HepG2 (cell line): Measurements from ENCODE around the gene SH3TC2. TPM values are rescaled to one million over a fixed set of nuclear protein-coding genes. Genes with fewer than 3 reads are reported as not detected.

Source experiments
- ATAC-seq: fragments of 200-7000 bp; cut with Tn5 transposase; 3 replicates; pipeline ENCODE4 v1.9.1; 2020; ENCODE audit warnings: mild to moderate bottlenecking, moderate library complexity
- BruUV-seq: library from RNA; stranded (reverse); fragments of 400-500 nt; replicated peaks from 2 replicates; lab custom pipeline; 2021; lab: Mats Ljungman, UMichigan
- CTCF ChIA-PET: fragments of 300-600 bp; formaldehyde crosslinking; extraction: SDS; loops from one replicate; lab custom pipeline; 2021; ENCODE audit warnings: low total read pairs, inconsistent platforms, low intra/inter-chr PET ratio; lab: Yijun Ruan, JAX
- POLR2A ChIA-PET: fragments of 350-600 bp; sonication (Branson Sonifier 250); formaldehyde crosslinking; loops from one replicate; lab custom pipeline; 2020; ENCODE audit warnings: antibody characterized with exemption, inconsistent platforms; lab: Yijun Ruan, JAX
- DNase-seq: peaks from one replicate; pipeline ENCODE4 v3.0.0-alpha.2; 2015; ENCODE audit warnings: low spot score
- FAIRE-seq: peaks from 3 replicates; lab custom pipeline; 2011; peaks lifted over from hg19 to GRCh38; lab: Jason Lieb, UNC
- H2AFZ ChIP-seq: one replicate; pipeline ENCODE4 v1.6.1; 2011; ENCODE audit warnings: low read length, inconsistent platforms
- H3K27ac ChIP-seq: fragments of 300-600 bp; 3 replicates; pipeline ENCODE4 v1.8.0; 2011; ENCODE audit warnings: mixed run types, mild to moderate bottlenecking, mixed read lengths, low read length, inconsistent platforms; ENCODE audit not compliant: insufficient read depth; ENCODE audit errors: extremely low read length
- H3K27me3 ChIP-seq, 2 experiments: fragments of 200-600 bp in 1 of 2; 2 replicates in 1 of 2; 3 replicates in 1 of 2; pipeline versions ENCODE4 v1.6.0 to v1.8.0; 2011; ENCODE audit warnings: low read length in 2 of 2, mild to moderate bottlenecking in 2 of 2, moderate library complexity in 2 of 2, inconsistent platforms in 1 of 2; ENCODE audit not compliant: insufficient read depth in 2 of 2, control insufficient read depth in 1 of 2
- H3K36me3 ChIP-seq, 2 experiments: fragments of 200-600 bp in 1 of 2; replicated peaks in 1 of 2; 2 replicates in 1 of 2; 3 replicates in 1 of 2; pipeline versions ENCODE4 v1.5.1 to v1.8.0; 2011; ENCODE audit warnings: low read length in 2 of 2, inconsistent platforms in 1 of 2; ENCODE audit not compliant: insufficient read depth in 2 of 2, control insufficient read depth in 1 of 2
- H3K4me1 ChIP-seq: 2 replicates; pipeline ENCODE4 v1.5.1; 2012; ENCODE audit warnings: low read length, inconsistent platforms; ENCODE audit not compliant: insufficient read depth
- H3K4me2 ChIP-seq: 2 replicates; pipeline ENCODE4 v1.6.0; 2011; ENCODE audit warnings: low read depth, low read length, inconsistent platforms
- H3K4me3 ChIP-seq, 3 experiments: fragments of 200-600 bp in 1 of 3; sonication (generic), shearing (Covaris generic) in 1 of 3; replicated peaks in 1 of 3; 2 replicates each; pipeline ENCODE4 v1.5.1; 2011 to 2016; ENCODE audit warnings: low read length in 3 of 3, inconsistent platforms in 2 of 3, low read depth in 2 of 3, mild to moderate bottlenecking in 2 of 3, control low read depth in 1 of 3, mixed read lengths in 1 of 3; ENCODE audit not compliant: insufficient read depth in 1 of 3
- H3K79me2 ChIP-seq: one replicate; pipeline ENCODE4 v1.6.1; 2011; ENCODE audit warnings: low read length, inconsistent platforms; ENCODE audit not compliant: insufficient read depth
- H3K9ac ChIP-seq: 2 replicates; pipeline ENCODE4 v1.6.0; 2011; ENCODE audit warnings: mild to moderate bottlenecking, low read depth, low read length, inconsistent platforms; ENCODE audit not compliant: insufficient read depth
- H3K9me3 ChIP-seq: 2 replicates; pipeline ENCODE4 v1.5.1; 2012; ENCODE audit warnings: mild to moderate bottlenecking, low read length
- H4K20me1 ChIP-seq: 2 replicates; pipeline ENCODE4 v1.6.0; 2011; ENCODE audit warnings: inconsistent platforms, mild to moderate bottlenecking, low read length, moderate library complexity; ENCODE audit not compliant: insufficient read depth
- DNMT1 ChIP-seq: sonication (generic); formaldehyde crosslinking; IDR thresholded peaks from 2 replicates; pipeline ENCODE4 v1.5.1; 2020; ENCODE audit warnings: mild to moderate bottlenecking, missing genetic modification reagents
- ELK4 ChIP-seq: sonication (generic); formaldehyde crosslinking; IDR thresholded peaks from 2 replicates; pipeline ENCODE4 v1.9.0; 2021; ENCODE audit warnings: missing genetic modification reagents, borderline replicate concordance
- FOXO4 ChIP-seq: sonication (generic); formaldehyde crosslinking; conservative IDR thresholded peaks from 2 replicates; pipeline ENCODE4 v1.8.1; 2023; ENCODE audit warnings: missing genetic modification reagents
- HHEX ChIP-seq: IDR thresholded peaks from 2 replicates; pipeline ENCODE4 v1.6.1; 2016; ENCODE audit warnings: control low read depth
- JUN ChIP-seq: sonication (generic); formaldehyde crosslinking; IDR thresholded peaks from 2 replicates; pipeline ENCODE4 v1.4.0; 2020; ENCODE audit warnings: mild to moderate bottlenecking, missing genetic modification reagents
- PPARG ChIP-seq: conservative IDR thresholded peaks from 2 replicates; pipeline ENCODE4 v1.6.1; 2016; ENCODE audit warnings: missing biosample characterization, missing genetic modification reagents
- RFXANK ChIP-seq: IDR thresholded peaks from 2 replicates; pipeline ENCODE4 v1.6.1; 2016
- SNAPC2 ChIP-seq: sonication (generic); formaldehyde crosslinking; IDR thresholded peaks from 2 replicates; pipeline ENCODE4 v1.8.1; 2022; ENCODE audit warnings: mild to moderate bottlenecking, missing genetic modification reagents
- SSRP1 ChIP-seq: IDR thresholded peaks from 2 replicates; pipeline ENCODE4 v1.6.1; 2016; ENCODE audit warnings: control low read depth
- TBX2 ChIP-seq: sonication (generic); formaldehyde crosslinking; IDR thresholded peaks from 2 replicates; pipeline ENCODE4 v1.5.0; 2020; ENCODE audit warnings: missing genetic modification reagents, mild to moderate bottlenecking, borderline replicate concordance
- ZEB1 ChIP-seq: IDR thresholded peaks from 2 replicates; pipeline ENCODE4 v1.6.1; 2012; ENCODE audit warnings: mild to moderate bottlenecking, low read depth, inconsistent platforms; ENCODE audit not compliant: insufficient replicate concordance
- ZFP62 ChIP-seq: sonication (generic); formaldehyde crosslinking; IDR thresholded peaks from 2 replicates; pipeline ENCODE4 v1.4.0; 2020; ENCODE audit warnings: missing genetic modification reagents
- ZNF143 ChIP-seq: sonication (generic); formaldehyde crosslinking; IDR thresholded peaks from 2 replicates; pipeline ENCODE4 v1.4.0; 2020; ENCODE audit warnings: missing genetic modification reagents
- ZNF274 ChIP-seq: sonication (generic); formaldehyde crosslinking; IDR thresholded peaks from 2 replicates; pipeline ENCODE4 v1.5.1; 2020; ENCODE audit warnings: mild to moderate bottlenecking, missing genetic modification reagents
- ZNF329 ChIP-seq: sonication (generic); formaldehyde crosslinking; IDR thresholded peaks from 2 replicates; pipeline ENCODE4 v1.9.0; 2021; ENCODE audit warnings: low read depth, mild to moderate bottlenecking, missing genetic modification reagents
- ZNF7 ChIP-seq: IDR thresholded peaks from 2 replicates; pipeline ENCODE4 v1.6.1; 2016; ENCODE audit warnings: missing biosample characterization, missing genetic modification reagents
- ZNF724P ChIP-seq: sonication (generic); formaldehyde crosslinking; IDR thresholded peaks from 2 replicates; pipeline ENCODE4 v1.8.0; 2022; ENCODE audit warnings: missing genetic modification reagents, borderline replicate concordance
- WGBS: methylation state at CpG from one replicate; pipeline ENCODE4 v1.1.6; 2017; ENCODE audit warnings: low lambda C conversion rate; 5-methylcytosine and 5-hydroxymethylcytosine counted together
- in situ Hi-C: cut with HindIII; loops from 2 replicates; pipeline ENCODE4 v1.10.0; 2017; ENCODE audit warnings: low pct_unique_long_range_greater_than_20kb; ENCODE audit not compliant: extremely low pct_ligation_motif_present
- intact Hi-C: fragments of 100-400 bp; cut with micrococcal nuclease; formaldehyde crosslinking; loops from one replicate; pipeline ENCODE4 v1.10.0; 2022; ENCODE audit not compliant: unreplicated experiment
- polyA plus RNA-seq, 8 experiments: library from polyadenylated mRNA; depleted of rRNA in 3 of 8; stranded (reverse) in 7 of 8; unstranded in 1 of 8; fragments of >200 nt; fragmentation: Illumina TruSeq in 4 of 8; extraction: Trizol in 4 of 8; gene quantifications; 2 replicates each; pipeline versions ENCODE4 v1.2.1 to v1.2.3, GENCODE V29; 2011 to 2016; ENCODE audit warnings: low read depth in 4 of 8, missing spikeins in 1 of 8, mixed read lengths in 1 of 8; ENCODE audit not compliant: insufficient read depth in 1 of 8
- total RNA-seq, 5 experiments: library from RNA; depleted of rRNA; stranded (reverse); fragments of >200 nt; fragmentation: Illumina TruSeq; extraction: Trizol; gene quantifications; 2 replicates each; pipeline ENCODE4 v1.2.3, GENCODE V29; 2016; ENCODE audit warnings: low read depth in 1 of 5
- TF ChIP-seq, protein P1 (sequence below): sonication (generic); formaldehyde crosslinking; IDR thresholded peaks from 2 replicates; pipeline ENCODE4 v1.5.0; 2020; ENCODE audit warnings: missing genetic modification reagents, mild to moderate bottlenecking, borderline replicate concordance

SH3TC2 gene
- total and polyA plus RNA-seq, 2 of the 13 experiments (the other 11 are each of a cell fraction or from before 2014, with no cell fraction given), result 0.34 to 0.71 TPM

DNA sequence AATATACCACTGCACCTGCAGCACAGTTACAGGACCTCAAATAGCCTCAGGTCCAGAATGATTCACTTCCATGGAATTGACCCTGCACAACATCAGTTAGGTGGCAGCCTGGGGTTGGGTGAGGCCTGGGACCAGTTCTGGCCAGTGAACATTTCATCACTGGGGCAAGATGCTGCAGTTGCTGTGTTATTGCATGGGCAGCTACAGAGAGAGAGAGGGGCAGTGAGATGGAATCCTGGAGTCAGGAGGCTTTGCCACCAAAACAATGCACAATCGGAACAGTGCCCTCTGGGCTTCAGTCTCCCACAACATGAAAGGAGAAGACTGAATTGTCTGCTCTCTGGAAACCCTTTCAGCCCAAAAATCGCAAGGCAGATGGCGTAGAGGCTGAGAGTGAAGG lies 51.8 kb downstream of the SH3TC2 start:
- CTCF ChIA-PET, result no interaction called here
- Histone ChIP-seq H3K9me3 (no peaks in the 10 kb centered on the region), H3K27ac (no peak overlapping the region), H3K9ac (no peak overlapping the region), H3K79me2 (no peaks in the 10 kb centered on the region), H3K4me3 (no peak overlapping the region), H3K36me3 (no peaks in the 10 kb centered on the region)
- no peak for DNase-seq
- no TSS peak for BruUV-seq
- in situ Hi-C loops, result no loop called here
- no peak for TF ChIP-seq ZNF143 (CRISPR knock-in tag)
- TF ChIP-seq DNMT1, result no peak
- no peak for TF ChIP-seq SSRP1 (CRISPR knock-in tag)
- TF ChIP-seq PPARG (CRISPR knock-in tag), result no peak
- TF ChIP-seq, protein P1, sequence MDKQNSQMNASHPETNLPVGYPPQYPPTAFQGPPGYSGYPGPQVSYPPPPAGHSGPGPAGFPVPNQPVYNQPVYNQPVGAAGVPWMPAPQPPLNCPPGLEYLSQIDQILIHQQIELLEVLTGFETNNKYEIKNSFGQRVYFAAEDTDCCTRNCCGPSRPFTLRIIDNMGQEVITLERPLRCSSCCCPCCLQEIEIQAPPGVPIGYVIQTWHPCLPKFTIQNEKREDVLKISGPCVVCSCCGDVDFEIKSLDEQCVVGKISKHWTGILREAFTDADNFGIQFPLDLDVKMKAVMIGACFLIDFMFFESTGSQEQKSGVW (CRISPR knock-in tag), result no peak
- TF ChIP-seq FOXO4 (CRISPR knock-in tag), result no peak
- TF ChIP-seq ZNF7 (CRISPR knock-in tag), result no peak
- TF ChIP-seq HHEX (CRISPR knock-in tag), result no peak
- TF ChIP-seq ZNF724P (CRISPR knock-in tag), result no peak
- TF ChIP-seq JUN (CRISPR knock-in tag), result no peak
- no peak for TF ChIP-seq RFXANK (CRISPR knock-in tag)
- TF ChIP-seq ZFP62, result no peak
- TF ChIP-seq TBX2 (CRISPR knock-in tag), result no peak
- TF ChIP-seq ZEB1, result no peak
- no peak for TF ChIP-seq ZNF329 (CRISPR knock-in tag)
- TF ChIP-seq ELK4, result no peak
- TF ChIP-seq ZNF274, result no peak
- no peak for TF ChIP-seq SNAPC2 (CRISPR knock-in tag)
- TF ChIP-seq, all 625 proteins: peak for 0
- FAIRE-seq (no peak), ATAC-seq (no peak)
- no peaks in the 10 kb centered on the region for H3K27me3 ChIP-seq
- no peak overlapping the region for H3K4me2 ChIP-seq
- H2AFZ ChIP-seq, result no peak overlapping the region
- POLR2A ChIA-PET, result no interaction called here
- intact Hi-C loops, result no loop called here
- no peaks in the 10 kb centered on the region for H4K20me1 ChIP-seq
- no peaks in the 10 kb centered on the region for H3K4me1 ChIP-seq
- 70% methylated on average over 3 of the region's 3 CpGs for WGBS
